GM21576 (cell line): Measurements from ENCODE around the gene GET3.

Experiments used
- ATAC-seq: cut with Tn5 transposase; IDR thresholded peaks from one replicate; pipeline ENCODE4 v1.9.1; 2021; ENCODE audit warnings: mild to moderate bottlenecking, moderate library complexity; ENCODE audit not compliant: unreplicated experiment

Gene GET3

DNA sequence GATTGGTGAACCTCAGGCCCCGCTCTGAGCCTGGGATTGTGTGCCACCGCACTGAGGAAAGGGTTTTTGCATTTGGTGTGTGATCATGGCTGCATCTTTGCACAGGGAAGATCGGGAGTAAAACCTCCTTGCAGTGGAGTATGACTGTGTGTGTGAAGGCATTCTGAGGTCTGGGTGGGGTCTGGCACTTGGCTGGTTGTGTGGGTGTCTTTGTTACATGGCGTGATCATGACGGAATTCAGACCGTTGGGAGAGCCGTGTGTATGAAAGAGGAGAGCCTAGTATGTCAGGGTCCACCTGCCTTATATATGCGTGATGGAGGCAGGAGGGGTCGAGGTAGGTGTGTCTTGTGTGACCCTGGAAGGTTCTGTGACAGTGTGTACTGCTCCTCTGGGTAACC, 13.6 kb downstream of the GET3 start:
- ATAC-seq, result no peak

DNA sequence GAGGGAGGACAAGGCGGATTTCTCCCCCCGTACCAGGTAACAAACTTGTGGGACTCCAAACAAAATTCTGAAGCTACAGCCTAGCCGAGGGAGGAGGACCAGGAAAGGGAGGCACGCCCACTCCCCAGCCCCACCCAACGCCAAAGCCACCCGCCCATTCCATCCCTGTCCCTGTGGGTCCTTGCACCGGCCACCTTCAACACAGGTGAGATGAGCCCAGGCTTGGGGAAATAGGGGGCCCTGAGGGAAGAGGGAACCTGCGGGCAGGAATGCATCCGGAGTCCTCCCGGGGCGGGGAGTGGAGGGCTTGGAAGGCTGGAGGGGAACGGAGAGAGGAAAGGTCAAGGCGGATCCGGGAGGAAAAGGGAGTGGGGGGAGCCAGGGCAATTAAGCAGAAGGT, 14.3 kb downstream of the GET3 start, which contains the start of gene BEST2:
Gene BEST2 (plus strand): TSS at position 157 of the 400 bp plus-strand sequence. CDS start 802 bp downstream, outside the sequence.
- no peak for ATAC-seq

DNA sequence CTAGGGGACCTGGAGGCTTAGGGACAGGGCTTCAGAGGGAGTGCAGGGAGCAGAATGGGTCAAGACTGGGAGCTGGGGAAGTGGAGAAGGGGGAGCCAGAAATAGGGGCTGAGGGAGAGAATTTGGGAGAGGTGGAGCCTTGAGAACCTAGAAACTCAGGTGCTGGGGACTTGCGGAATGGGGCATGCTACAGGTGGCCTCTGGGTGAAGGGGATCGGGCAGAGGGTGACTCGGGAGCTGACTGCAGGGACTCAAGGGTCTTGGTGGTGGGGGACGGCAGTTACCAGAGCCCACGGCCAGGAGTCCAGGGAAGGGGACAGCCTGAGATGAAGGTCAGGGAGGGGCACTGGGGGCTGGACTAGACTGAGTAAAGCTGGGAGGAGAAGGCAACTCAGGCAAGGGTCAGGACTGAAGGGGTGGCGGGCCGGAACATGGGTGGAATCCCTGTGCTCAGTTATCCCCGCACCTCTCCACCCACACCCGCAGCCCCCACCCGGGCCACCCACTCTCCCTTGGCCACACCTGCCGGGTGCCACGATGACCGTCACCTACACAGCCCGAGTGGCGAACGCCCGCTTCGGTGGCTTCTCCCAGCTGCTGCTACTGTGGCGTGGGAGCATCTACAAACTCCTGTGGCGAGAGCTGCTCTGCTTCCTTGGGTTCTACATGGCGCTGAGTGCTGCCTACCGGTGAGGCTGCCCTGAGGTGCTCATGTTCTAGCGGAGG, 14.9 kb downstream of the GET3 start:
- ATAC-seq, result no peak

DNA sequence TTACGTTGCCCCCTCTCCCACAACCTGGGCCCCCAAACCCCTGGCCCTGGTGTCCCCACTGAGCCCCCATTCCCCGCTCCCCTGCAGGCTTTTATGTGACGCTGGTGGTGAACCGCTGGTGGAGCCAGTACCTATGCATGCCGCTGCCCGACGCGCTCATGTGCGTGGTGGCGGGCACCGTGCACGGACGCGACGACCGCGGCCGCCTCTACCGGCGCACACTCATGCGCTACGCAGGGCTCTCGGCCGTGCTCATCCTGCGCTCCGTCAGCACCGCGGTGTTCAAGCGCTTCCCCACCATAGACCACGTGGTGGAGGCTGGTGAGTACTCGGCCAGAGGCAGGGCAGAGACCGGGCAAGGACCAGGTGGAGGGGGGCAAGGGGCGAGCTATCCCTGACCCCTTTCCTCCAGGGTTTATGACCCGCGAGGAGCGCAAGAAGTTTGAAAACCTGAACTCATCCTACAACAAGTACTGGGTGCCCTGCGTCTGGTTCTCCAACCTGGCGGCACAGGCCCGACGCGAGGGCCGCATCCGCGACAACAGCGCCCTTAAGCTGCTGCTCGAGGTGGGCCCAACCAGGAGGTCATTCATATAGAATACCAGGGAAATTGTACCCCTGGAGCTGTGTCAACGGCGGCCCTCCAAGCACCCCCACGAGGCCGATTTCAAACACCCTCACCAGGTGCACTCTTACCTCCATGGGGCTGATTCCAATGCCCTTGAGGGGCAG, 17.3 kb downstream of the GET3 start:
- ATAC-seq, result no peak

DNA sequence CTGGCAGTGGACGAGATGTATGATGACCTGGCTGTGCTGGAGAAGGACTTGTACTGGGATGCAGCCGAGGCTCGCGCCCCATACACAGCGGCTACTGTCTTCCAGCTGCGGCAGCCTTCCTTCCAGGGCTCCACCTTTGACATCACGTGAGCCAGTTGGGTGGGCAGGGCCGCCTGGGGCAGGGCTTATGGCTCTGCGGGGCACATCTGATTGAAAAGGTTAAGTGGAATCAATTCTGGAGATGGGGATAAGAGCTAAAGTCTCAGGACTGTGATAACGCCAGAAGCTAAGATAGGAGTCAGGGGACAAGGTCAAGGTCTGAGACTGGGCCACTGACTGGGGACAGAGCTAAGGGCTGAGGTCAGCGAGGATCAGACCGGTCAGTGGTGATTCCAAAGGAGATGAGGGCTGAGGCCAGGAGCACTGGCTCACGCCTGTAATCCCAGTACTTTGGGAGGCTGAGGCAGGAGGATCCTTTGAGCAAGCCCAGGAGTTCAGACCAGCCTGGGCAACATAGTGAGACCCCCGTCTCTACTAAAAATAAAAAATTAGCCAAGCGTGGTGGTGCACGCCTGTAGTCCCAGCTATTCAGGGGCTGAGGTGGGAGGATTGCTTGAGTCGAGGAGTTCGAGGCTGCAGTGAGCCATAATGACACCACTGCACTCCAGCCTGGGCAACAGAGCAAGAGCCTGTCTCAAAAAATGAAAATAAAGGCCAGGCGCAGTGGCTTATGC, 19.0 kb downstream of the GET3 start:
- ATAC-seq, result no peak

DNA sequence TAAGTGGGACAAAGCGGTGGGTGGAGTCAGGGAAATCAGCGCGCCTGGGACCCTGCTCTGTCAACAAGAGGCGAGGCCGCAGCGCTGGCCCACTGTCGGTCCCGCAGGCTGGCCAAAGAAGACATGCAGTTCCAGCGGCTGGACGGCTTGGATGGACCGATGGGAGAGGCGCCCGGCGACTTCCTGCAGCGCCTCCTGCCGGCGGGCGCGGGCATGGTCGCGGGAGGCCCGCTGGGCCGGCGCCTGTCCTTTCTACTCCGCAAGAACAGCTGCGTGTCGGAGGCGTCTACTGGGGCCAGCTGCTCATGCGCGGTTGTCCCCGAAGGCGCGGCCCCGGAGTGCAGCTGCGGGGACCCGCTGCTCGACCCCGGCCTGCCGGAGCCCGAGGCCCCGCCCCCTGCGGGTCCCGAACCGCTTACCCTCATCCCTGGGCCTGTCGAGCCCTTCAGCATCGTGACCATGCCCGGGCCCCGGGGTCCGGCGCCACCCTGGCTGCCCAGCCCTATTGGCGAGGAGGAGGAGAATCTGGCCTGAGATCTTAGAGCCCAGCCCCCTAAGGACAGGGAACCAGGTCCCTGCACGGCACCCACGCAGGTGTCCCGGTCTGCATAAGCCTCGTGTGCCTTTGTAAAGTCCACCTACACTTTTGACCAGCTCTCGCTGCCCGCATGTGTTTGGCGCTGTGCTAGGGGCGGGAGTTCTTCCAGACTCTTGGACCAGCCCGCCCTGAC, 20.4 kb downstream of the GET3 start:
- no peak for ATAC-seq

DNA sequence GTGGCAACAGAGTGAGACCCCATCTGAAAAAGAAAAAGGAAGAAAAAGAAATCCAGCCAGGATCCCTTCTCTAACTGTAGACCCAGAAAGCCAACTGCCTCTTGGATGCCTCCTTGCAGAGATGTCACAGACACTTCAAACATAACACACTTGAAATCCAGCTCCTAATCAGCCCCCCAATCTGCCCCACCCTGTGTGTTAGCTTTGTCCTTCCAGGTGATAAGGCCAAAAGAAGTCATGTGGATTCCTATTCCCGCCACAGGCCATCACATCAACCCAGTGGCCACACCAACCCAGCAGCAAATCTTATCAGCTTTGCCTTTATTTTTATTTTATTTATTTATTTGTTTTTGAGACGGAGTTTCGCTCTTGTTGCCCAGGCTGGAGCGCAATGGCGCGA, 22.4 kb downstream of the GET3 start:
- no peak for ATAC-seq

DNA sequence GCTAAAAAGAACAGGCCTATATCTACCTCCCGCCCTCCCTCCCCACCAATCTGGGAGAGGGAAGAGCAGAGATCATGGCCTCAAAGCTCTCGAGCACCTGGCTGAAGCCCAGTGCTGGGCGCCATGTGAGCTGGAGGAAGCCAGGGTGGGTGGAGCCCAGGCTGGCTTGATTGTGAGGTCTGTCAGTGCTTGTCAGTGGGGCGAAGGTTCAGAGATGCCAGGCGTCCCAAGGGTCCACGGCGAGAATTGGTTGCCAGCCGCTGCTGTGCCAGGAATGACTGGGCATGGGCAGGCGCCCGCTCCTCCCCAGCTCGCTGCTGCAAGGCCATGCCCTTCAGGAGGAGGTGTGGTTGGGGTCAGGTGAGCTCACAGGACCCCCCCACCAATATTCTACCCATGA, 25.8 kb downstream of the GET3 start:
- ATAC-seq, result no peak

DNA sequence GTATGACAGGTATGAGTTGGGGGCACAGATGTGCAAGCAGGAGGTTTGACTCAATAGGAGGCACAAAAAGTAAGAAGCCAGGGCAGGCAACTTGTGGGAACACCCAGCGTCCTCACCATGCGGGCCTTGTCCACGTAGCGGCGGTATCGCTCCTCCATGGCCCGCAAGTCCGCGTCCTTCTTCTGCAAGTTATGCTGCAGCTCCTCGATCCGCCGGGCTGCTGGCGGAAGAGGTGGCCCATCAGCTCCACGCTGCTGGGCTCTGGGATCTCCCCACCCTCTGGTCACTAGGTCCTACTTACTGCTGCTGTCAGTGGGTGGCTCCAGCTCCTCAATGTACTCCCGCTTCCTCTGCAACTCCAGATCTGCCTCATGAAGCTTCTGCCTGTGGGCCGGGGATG, 27.4 kb downstream of the GET3 start:
- no peak for ATAC-seq

DNA sequence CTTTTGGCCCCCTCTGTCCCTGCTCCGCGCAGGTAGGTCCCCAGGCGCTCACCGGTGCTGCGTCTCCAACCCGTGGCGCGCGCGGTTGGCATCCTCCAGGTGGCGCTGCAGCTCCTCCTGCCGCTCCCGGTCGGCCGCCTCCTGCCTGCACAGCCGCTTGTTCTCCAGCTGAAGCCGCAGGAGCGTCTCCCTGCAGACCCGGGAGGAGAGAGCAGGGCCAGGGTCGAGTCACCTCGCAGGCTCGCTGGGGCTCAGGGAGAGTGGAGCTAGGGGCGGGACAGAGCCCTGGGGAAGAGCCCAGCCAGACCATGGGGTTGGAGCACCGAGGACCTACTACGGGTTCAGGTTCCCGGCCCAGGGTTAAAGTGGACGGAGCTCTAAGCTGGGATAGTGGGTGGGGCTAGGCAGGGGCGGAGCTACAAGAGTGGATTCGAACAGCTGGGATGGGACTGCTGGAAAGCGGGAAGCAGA, 28.8 kb downstream of the GET3 start:
- no peak for ATAC-seq

DNA sequence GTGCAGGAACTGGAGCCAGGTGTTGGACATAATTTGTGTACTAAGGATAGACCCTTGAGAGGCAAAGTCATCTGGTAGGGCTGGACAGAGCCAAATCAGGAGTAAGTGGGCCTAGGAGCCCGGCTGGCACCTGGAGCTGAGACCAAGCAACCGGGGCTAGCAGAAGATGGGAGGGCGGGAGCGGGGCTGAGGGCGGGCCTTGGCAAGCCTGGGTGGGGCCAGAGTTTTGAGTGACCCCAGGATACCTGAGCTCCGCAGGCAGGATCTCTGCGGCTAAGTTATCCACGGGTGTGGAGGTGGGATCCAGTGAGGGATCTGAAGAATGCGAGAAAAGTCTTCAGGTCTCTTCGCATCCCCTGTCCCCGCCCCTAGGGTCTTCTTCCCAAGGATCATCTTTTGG, 29.9 kb downstream of the GET3 start:
- ATAC-seq, result no peak

DNA sequence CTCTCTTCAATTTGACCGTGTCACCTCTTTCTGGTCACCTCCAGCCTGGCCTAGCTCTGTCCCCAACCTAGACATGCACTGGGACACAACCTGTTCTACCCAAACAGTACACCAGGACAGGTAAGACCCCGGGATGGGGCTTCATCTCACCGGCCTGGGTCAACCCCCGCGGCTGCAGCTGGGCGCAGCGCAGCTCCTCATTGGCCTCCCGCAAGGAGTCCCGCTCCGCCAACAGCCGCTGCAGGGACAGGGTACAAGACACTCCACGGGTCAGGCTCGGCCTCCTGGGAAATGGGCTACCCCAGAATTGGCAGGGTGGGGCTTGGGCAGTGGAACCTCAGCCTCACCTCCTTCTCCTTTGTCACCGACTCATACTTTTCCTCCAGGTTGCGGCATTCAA, 30.4 kb downstream of the GET3 start:
- no peak for ATAC-seq

DNA sequence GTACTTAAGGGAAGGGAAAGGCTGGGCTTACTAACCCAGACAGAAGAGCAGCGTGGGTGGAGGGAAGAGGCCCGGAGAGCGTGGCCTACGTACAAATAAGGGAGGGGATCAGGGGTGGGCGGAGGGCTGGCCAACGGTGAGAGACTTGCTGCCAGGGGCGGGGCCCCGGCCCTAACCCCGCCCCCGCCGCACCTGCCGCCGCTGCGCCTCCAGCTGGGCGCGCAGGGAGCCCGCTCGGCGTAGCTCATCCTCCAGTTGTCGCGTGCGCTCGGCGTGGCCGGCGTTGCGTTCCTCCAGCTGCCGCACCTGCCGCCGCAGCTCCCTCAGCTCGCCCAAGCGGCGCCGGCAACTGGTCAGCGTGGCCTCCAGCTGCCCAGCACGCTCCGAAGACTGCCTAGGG, 32.4 kb downstream of the GET3 start:
- ATAC-seq, result no peak

DNA sequence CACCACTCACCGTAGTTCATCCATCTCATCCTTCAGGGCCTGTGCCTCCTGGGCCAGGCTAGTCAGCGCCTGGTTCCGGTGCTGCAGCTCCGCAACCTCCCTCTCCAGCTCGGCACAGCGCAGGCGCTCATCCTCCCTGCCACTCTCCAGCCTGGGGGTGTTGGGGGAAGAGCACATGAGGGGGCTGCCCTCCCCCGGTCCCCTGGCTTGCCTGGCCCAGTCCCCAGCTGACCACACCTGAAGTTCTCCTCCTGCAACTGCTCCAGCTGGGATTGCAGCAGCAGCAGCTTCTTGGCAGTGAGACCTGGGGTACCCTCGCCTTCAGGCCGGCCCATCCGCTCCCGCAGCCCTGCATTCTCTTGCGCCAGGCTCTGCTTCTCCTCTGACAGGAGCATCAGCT, 33.6 kb downstream of the GET3 start:
- ATAC-seq, result no peak

DNA sequence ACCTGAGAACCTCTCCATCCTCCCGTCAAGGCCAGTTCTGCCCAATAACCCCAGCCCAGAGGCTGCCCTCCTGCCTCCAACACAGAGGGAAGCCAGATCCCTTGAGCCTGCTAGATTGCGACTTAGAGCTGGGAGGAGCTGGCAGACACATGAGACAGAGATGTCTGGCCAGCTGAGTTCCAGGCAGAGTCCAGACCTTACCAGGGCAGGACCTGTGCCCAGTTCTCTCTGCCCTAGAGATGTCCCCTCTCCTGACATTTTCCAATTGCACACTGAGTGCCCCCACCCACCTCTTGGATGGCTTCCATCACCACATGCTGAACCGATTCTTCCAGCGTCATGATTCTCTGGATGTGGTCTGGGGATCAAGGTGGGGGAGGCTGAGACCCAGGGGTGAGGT, 35.0 kb downstream of the GET3 start:
- no peak for ATAC-seq

DNA sequence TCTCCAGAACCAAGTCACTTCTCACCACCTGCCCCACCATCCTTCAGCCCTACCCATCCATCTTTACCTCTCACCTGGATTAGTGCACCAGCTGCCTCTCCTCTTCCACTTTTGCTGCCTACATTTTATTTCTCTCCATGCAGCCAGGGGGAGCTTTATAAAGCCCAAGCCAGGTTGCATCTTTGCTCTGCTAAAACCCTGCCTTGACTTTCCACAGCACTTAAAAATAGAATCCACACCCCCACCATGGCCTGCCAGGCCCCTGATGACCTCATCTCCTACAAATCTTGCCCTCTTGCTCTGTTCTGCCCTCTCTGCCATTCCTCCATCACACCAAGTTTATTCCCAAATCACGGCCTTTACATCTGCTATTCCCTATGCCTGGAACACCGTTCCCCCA, 36.3 kb downstream of the GET3 start:
- no peak for ATAC-seq

DNA sequence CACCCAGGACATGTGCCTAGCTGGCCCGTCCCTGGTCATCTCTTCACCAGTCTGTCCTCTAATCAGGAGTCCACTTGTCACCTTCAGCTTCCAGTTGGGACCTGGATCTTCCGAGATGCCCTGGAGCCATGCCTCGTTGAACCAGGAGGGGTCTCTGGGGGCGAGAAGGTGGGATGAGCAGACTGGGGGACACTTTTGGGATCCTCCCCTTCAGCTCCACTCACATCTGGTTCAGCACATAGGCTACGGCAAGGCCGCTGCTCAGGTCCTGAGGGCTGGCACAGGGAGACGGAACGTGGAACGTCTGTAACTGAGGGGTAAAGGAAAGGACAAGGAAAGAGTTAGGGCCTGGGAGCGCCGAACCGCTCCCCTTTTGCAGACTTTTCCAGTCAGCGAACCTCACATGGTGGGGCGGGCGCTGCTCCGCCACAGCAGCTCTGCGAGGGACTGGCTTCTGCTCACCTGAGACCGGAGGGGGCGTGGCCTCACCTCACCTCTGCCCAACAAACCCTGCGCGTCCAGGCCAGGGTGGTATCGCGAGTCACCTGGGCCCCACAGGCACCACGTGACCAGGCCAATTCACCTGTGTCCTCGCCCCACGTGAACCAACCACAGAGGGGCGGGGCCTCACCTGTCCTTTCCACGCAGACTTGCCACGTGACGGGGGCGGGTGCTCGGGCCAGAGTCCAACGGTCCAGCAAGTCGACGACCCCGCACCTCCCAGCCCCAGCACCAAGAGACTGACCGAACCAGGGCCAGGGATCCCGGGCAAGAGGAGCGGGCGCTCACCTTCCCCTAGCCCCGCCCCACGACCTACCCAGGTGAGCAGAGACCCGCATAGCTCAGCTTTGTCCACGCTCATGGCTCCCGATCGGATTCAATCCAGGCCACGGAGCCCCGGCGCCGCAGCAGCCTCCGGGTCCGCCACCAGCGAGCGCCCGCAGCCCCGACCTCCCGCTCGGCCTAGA, 37.6 kb downstream of the GET3 start, which contains the start of gene HOOK2:
Gene HOOK2 (minus strand): TSS at position 965 of the 968 bp plus-strand sequence. CDS start 103 bp downstream, at position 862.
- ATAC-seq, result no peak

DNA sequence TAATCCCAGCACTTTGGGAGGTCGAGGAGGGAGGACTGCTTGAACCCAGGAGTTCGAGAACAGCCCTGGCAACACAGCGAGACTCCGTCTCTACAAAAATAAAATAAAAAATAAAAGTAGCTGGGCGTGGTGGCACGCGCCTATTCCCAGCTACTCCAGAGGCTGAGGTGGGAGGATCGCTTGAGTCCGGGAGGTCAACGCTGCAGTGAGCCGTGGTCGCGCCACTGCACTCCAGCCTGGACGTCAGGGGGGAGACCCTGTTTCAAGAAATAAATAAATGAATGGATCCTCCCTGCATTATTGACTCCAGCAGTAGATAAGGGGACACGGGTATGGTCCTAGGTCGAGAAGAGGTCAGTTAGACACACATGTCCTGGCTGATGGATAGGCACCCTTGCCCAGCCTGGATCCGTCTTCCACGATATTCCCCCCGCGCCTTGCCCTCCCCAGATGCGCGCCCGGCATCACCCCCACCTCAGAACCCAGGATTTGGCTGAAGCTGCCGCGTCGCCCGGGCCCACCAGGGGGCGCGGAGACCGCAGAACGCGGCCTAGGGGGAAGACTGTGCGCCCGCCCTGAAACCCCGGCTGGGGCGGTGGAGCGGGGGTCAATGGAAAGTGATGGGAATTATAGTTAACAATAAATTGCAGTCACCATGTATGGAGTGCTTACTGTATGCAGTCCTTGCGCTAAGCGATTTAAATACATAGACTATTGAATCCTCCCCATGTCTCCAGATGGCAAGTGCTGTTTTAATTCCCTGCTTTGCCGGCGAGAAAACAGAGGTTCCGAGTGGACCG, 40.1 kb downstream of the GET3 start:
- peak; percentile 37 for ATAC-seq
